ENCODE data around the gene PSORS1C1. TPM values are rescaled to one million over a fixed set of nuclear protein-coding genes. Genes with fewer than 3 reads are reported as not detected.
"Not testable (repeated sequence)": the region's sequence is repeated elsewhere in the genome, so short reads cannot be mapped to it uniquely, and the experiment has no call there.

PSORS1C1 gene
- total RNA-seq, 3 donors from 2014 or later, result 2.4 to 11.1 (median 4.6) TPM

- H3K4me3 ChIP-seq, result no peak overlapping the region
- no peaks in the 10 kb centered on the region for H3K9me3 ChIP-seq
- peaks cover 11% of the 10 kb centered on the region for H3K4me1 ChIP-seq (ENCODE audit: low read depth)
- peak; percentile 68 for ATAC-seq
- peak in 1 of 3 donors; percentile 52 for DNase-seq
- no peak for TF ChIP-seq CTCF (IDR thresholded peaks at IDR 0.05)
- intact Hi-C loops (cut with DNase I, micrococcal nuclease), result no loop called here
- no peaks in the 10 kb centered on the region for H3K36me3 ChIP-seq (ENCODE audit: low read depth)
Measured at GRCh38 chr6:31179042-31179386, 64.4 kb downstream of the PSORS1C1 start.

- H3K4me3 ChIP-seq, result no peak overlapping the region
- H3K4me1 ChIP-seq (ENCODE audit: low read depth), result peaks cover 11% of the 10 kb centered on the region
- no peaks in the 10 kb centered on the region for H3K9me3 ChIP-seq
- intact Hi-C loops (cut with DNase I, micrococcal nuclease), result no loop called here
- no peaks in the 10 kb centered on the region for H3K36me3 ChIP-seq (ENCODE audit: low read depth)
- TF ChIP-seq CTCF (IDR thresholded peaks at IDR 0.05), result no peak
- no peak for DNase-seq
- ATAC-seq, result no peak
Measured at GRCh38 chr6:31179896-31180295, 65.3 kb downstream of the PSORS1C1 start.

DNA sequence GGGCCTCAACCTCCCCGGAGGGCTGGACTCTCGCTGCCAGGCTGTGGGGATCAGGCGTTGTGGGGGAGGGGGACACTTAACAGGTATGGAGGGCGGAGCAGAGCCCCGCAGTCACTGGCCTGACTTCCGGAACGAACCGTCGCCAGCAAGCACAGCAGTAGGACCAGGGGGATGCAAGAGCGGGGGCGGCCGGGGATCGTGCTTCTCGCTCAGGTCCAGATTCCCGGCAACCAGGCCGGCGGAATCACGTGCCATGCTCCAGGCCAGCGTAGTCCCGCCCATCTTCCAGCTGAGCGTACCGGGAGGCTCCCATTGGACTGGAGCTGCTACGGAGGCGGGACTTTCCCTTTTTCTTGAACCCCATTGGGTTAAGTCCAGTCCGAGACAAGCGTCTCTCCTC, 65.9 kb downstream of the PSORS1C1 start:
- Histone ChIP-seq H3K9me3 (no peaks in the 10 kb centered on the region), H3K4me3 (no peak overlapping the region), H3K4me1 (ENCODE audit: low read depth) (peaks cover 11% of the 10 kb centered on the region), H3K36me3 (ENCODE audit: low read depth) (no peaks in the 10 kb centered on the region)
- peak; percentile 63 for ATAC-seq
- intact Hi-C loops (cut with DNase I, micrococcal nuclease), result no loop called here
- peak in 2 of 3 donors; percentile 69 to 73 for DNase-seq
- no peak for TF ChIP-seq CTCF (IDR thresholded peaks at IDR 0.05)

DNA sequence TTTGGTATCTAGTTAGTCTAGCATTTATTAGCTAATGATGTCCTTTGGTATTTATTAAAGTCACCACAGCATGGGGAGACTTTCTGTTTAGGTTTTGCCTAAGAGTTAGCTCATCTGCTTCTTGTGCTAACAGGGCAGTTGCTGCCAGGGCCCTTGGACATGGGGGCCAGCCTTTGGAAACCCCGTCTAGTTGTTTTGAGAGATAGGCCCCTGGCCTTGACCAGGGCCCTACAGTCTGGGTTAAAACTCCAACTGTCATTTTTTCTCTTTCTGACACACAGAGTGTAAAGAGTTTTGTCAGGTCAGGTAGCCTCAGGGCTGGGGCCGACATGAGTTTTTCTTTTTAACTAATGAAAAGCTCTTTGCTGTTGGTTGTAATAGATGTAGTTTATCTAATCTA, 68.7 kb downstream of the PSORS1C1 start:
- intact Hi-C loops (cut with DNase I, micrococcal nuclease); H3K36me3 ChIP-seq (ENCODE audit: low read depth); DNase-seq; H3K9me3 ChIP-seq; H3K4me3 ChIP-seq; ATAC-seq: not testable (repeated sequence)
- peaks cover 20% of the 10 kb centered on the region for H3K4me1 ChIP-seq (ENCODE audit: low read depth)

DNA sequence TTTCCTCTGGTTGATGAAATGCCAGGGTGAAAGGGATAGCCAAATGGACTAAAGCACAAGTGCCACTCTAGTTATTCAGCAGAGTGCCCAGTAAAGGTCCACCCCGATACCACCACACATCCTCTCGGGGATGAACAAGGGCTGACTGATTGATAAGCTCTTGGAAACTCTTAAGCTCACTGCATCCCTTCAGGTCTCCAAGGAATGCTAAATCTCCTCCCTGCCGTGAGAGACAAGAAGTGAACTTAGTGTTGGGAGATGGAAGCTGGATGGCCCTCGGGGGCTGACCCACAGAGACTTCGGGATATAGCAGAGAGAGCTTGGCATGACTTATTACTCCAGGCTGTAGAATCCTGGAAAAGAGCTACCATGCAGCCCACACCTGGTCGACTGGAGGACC, 69.3 kb downstream of the PSORS1C1 start:
- H3K36me3 ChIP-seq (ENCODE audit: low read depth); H3K4me3 ChIP-seq; intact Hi-C loops (cut with DNase I, micrococcal nuclease); ATAC-seq; DNase-seq; H3K9me3 ChIP-seq: not testable (repeated sequence)
- H3K4me1 ChIP-seq (ENCODE audit: low read depth), result peaks cover 19% of the 10 kb centered on the region

DNA sequence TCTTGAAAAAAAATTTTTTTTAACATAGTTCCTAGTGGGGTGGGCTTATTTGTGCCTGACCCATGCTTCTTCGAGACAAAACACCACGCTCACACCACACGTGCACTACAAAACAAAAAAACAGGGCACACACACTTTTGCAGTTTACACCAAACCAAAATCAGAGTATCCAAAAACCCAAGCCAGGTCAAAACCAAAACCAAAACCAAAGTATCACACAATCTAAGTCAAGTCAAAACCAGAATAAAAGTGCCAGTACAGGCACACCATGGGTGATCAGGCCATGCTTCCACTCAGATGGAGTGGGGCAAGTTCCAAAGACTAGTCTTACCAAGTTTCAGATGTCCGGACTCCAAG, 71.1 kb downstream of the PSORS1C1 start:
- ATAC-seq; H3K36me3 ChIP-seq (ENCODE audit: low read depth); H3K4me3 ChIP-seq; H3K9me3 ChIP-seq; DNase-seq; intact Hi-C loops (cut with DNase I, micrococcal nuclease): not testable (repeated sequence)
- peaks cover 14% of the 10 kb centered on the region for H3K4me1 ChIP-seq (ENCODE audit: low read depth)

GRCh38 chr6:31186052-31186734, 71.6 kb downstream of the PSORS1C1 start:
- peak; percentile 59 for ATAC-seq
- Histone ChIP-seq H3K4me1 (ENCODE audit: low read depth) (peaks cover 14% of the 10 kb centered on the region), H3K4me3 (no peak overlapping the region), H3K9me3 (no peaks in the 10 kb centered on the region), H3K36me3 (ENCODE audit: low read depth) (no peaks in the 10 kb centered on the region)
- TF ChIP-seq CTCF (IDR thresholded peaks at IDR 0.05), result no peak
- intact Hi-C loops (cut with DNase I, micrococcal nuclease), result no loop called here
- peak; percentile 79 to 87 (median 84) for DNase-seq
